A549 treated with AZD2906 at 1 μM for 4 hours (cell line): Measurements from ENCODE around the gene UBE2D2. TPM values are rescaled to one million over a fixed set of nuclear protein-coding genes. Genes with fewer than 3 reads are reported as not detected.

Experiments
- total RNA-seq: library from RNA; stranded (reverse); fragments of 200-300 nt; extraction: Qiagen RNA extraction; gene quantifications from 5 replicates; pipeline ENCODE4 v1.2.3, GENCODE V29; 2022

UBE2D2 gene
- total RNA-seq, result 112 to 171 TPM (median 165 TPM) in 5 replicates

GRCh38 chr5:139560752-139561654, at the start of gene UBE2D2:
Gene UBE2D2 (plus strand): TSS chr5:139561339. CDS start chr5:139561792, 453 bp downstream.

GRCh38 chr5:139648205-139649081, 87.3 kb downstream of the UBE2D2 start, which contains the start of gene CXXC5:
Gene CXXC5 (plus strand): TSS chr5:139648349. CDS start chr5:139680524, 32,175 bp downstream.

Other genes starting within 250 kb of the UBE2D2 start
- gene PAIP2, start 219.5 kb upstream of the UBE2D2 start, total RNA-seq, result 75.2 to 96.5 TPM (median 82.7 TPM) in 5 replicates
- gene SLC23A1, start 178.0 kb upstream of the UBE2D2 start, total RNA-seq, result 1.1 to 1.7 TPM (median 1.3 TPM) in 5 replicates
- gene MZB1, start 171.4 kb upstream of the UBE2D2 start, total RNA-seq, result 0.07 to 0.11 TPM (median 0.09 TPM) in 3 of 5 replicates, not detected in the others
- gene PROB1, start 166.2 kb upstream of the UBE2D2 start, total RNA-seq, result 0.16 to 0.24 TPM (median 0.19 TPM) in 5 replicates
- 4.6 to 5.3 TPM (median 4.9 TPM) in 5 replicates for gene SPATA24, start 157.2 kb upstream of the UBE2D2 start, total RNA-seq
- gene DNAJC18, start 121.8 kb upstream of the UBE2D2 start, total RNA-seq, result 5.8 to 8.8 TPM (median 7.1 TPM) in 5 replicates
- gene ECSCR, start 98.6 kb upstream of the UBE2D2 start, total RNA-seq, result not detected in 5 replicates
- not detected in 5 replicates for gene SMIM33, start 90.3 kb upstream of the UBE2D2 start, total RNA-seq
- gene STING1, start 78.6 kb upstream of the UBE2D2 start, total RNA-seq, result 0.78 to 1.0 TPM (median 1.00 TPM) in 5 replicates
- gene CXXC5, start 87.0 kb downstream of the UBE2D2 start, total RNA-seq, result 12.3 to 17.9 TPM (median 15.7 TPM) in 5 replicates
- gene PSD2, start 234.5 kb downstream of the UBE2D2 start, total RNA-seq, result 0.01 to 0.02 TPM (median 0.02 TPM) in 3 of 5 replicates, not detected in the others